HT-29 (cell line): ENCODE results near the gene DIPK1A. TPM values are rescaled to one million over a fixed set of nuclear protein-coding genes. Genes with fewer than 3 reads are reported as not detected.
A peak's percentile ranks its signal among the peaks of the same experiment; 100 is the strongest.

Experiments used
- DNase-seq: peaks from one replicate; pipeline ENCODE4 v3.0.0-alpha.2; 2015; ENCODE audit warnings: low spot score
- total RNA-seq: library from RNA; depleted of rRNA; stranded (reverse); fragments of >200 nt; shearing (Covaris generic); gene quantifications from 2 replicates; pipeline ENCODE4 v1.2.3, GENCODE V29; 2014

DIPK1A gene
- total RNA-seq, 1 experiment from 2014 or later = 0.38 TPM

DNA sequence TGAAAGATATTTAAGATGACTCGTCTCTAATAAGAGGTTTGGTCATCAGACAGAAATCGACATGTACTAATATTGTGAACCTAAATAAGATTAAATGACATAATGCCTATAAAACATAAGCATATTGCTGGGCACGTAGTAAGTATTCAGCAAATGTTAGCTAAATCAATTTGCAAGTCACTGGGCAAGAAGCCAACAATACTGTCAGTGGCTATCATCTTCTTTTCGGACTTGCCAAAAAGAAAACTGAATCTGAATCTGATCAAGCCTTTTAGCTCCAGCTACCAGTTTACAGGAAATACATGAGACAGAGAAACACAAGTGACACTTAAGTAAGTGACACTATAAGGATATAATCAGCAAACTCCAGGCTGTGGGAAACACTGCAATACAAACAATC, 83.5 kb downstream of the DIPK1A start:
- no peak for DNase-seq

- no peak for DNase-seq
Measured at GRCh38 chr1:92877081-92877711, 84.1 kb downstream of the DIPK1A start.

- DNase-seq = no peak
Measured at GRCh38 chr1:92876351-92876750, 84.9 kb downstream of the DIPK1A start.

DNA sequence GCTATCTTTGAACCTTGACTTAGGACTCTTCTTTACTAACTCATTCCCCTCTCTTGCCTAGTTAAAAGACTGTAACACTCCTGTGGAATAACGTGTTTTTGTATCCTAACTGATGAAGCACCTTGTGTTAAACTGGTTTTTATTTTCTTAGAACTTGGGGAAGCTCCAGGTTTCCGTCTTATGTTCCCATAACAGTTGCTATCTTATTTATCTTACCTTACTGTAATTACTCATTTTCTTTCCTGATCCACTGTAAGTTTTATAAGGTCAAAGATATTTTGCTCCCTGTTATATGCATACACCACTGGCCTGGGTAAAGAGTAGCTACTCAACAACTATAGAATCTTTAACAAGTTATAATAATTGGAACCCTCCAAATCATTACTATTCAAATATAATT, 86.3 kb downstream of the DIPK1A start:
- DNase-seq = no peak

GRCh38 chr1:92872719-92873118, 88.5 kb downstream of the DIPK1A start:
- DNase-seq = no peak

GRCh38 chr1:92870591-92870990, 90.7 kb downstream of the DIPK1A start:
- no peak for DNase-seq

DNA sequence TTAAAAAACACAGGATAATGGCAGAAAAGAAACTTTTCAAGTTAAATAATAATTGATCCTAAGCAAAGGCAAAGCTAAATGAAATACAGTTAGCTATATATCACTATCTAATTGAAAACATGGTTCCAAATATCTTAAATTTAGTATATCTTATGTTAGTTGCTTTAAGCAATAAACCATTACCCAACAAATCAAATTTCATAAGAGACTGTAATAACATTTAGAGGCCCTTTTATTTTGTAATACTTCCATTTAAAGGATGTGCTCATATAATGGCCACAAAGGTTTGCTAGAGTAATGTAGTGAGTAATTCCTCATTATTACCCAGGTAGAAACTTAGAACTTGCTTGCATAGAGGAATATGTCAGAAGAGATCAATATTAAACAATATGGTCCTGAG, 97.1 kb downstream of the DIPK1A start:
- DNase-seq = no peak

- DNase-seq = no peak
Measured at GRCh38 chr1:92862605-92863004, 98.7 kb downstream of the DIPK1A start.

DNA sequence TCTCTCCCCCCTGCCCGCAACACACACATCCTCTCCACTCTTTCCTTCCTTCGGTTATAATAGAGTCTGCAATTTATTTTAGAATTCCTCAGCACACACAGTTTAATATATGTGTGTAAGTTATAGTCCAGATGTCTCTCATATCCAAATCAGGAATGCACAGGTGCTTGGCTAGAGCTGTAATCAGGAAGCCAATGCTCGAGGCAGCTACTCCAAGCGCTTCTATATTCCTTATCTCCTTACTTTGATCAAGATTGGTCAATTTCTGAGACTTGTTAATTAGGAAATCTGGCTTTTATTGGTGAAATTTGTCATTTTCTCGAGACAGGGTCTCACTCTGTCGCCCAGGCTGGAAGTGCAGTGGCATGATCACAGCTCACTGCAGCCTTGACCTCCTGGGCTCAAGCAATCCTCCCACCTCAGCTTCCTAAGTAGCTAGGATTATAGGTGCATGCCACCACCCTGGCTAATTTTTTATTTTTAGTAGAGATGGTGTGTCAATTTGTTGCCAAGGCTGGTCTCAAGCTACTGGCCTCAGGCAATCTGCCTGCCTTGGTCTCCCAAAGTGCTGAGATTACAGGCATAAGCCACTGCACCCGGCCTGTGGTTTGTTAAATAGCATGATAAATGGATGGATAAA, 101.7 kb downstream of the DIPK1A start:
- no peak for DNase-seq

DNA sequence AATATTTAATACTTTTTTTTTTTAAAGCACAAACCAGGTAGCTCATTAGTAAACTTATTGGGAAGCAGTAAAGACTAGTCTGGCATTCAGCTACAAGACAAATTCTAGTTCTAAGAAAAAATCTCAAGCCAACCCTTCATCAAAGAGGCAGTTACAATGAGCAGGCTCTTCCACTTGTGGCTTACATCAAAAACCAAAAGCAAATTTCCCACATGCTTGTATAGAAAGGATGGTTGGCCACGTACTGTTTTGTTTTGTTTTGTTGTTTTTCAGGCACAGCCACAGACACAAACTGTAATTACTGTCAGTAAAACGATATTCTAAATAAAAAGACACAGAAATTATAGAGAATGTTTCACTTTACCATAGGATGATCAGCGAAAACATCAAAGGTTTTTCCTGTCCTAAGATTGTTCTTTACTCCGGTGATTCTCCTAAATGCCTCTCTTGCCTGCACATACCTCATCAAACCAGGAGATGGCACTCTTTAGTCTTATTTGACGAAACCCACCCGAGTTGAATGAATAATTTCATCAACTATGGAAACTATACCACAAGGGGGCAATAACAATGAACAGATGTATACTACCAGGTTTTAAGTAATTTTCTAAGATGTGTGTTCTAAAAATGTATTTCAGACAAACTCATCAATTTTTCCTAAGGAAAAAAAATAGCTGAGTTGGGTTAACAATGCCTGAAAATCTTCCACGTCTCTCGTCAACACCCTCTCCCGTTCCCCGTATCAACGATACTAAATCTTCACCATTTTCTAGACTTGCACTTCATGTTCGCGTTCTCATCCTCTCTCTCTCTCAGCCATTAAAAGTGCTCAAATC, 102.5 kb downstream of the DIPK1A start:
- DNase-seq = peak; percentile 87

GRCh38 chr1:92857817-92858216, 103.4 kb downstream of the DIPK1A start:
- DNase-seq = no peak

GRCh38 chr1:92855236-92855635, 106.0 kb downstream of the DIPK1A start:
- DNase-seq = no peak

GRCh38 chr1:92854101-92854785, 107.0 kb downstream of the DIPK1A start:
- no peak for DNase-seq

DNA sequence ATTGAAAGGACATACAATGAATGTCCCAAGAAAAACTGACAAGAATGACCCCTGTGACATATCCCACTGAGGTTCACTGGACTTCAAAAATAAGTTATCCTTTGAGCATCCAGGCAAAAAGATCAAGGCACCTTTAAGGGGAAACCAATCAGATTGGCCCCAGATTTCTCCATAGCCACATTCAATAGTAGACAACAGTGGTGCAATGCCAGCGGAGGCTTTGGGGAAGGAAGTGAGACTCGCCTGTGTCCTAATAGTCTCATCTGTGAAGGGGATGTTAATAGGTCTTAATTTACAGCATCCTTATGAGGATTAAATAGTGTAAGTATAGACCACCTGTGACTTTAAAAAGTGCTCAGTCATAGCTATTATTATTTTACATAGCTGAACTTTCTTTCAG, 108.0 kb downstream of the DIPK1A start:
- no peak for DNase-seq

DNA sequence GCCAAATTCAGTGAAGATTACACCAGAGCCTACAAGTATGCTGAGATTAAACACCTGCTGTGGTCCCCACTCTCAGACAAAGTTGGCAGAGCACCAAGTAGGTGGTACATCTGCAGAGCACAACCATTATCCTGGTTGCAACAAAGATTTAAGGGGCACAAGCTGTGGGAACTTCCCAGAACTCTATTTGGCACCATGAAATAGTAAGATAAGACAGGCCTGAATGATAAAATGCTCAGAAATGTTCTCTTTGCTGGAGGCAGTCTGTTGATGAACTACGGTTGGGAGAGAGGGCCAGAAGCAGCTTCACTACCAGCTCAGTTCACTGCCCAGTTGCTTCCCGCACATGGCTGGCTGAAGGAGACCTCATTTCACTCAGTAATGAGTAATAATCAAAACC, 109.5 kb downstream of the DIPK1A start:
- no peak for DNase-seq

DNA sequence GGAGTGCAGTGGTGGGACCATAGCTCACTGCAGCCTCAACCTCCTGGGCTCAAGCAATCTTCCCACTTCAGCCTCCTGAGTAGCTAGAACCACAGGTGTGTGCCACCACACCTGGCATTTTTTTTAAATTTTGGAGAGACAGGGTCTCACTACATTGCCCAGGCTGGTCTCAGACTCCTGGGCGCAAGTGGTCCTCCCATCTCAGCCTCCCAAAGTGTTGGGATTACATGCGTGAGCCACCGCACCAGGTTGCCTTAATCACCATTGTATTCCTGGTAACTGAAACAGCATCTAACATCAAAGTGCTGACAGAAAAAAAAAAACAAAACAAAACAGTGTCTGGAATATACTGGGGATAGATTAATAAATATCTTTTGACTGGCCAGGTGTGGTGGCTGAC, 111.2 kb downstream of the DIPK1A start:
- DNase-seq = no peak

- peak; percentile 58 for DNase-seq
Measured at GRCh38 chr1:92848201-92848600, 113.1 kb downstream of the DIPK1A start.

DNA sequence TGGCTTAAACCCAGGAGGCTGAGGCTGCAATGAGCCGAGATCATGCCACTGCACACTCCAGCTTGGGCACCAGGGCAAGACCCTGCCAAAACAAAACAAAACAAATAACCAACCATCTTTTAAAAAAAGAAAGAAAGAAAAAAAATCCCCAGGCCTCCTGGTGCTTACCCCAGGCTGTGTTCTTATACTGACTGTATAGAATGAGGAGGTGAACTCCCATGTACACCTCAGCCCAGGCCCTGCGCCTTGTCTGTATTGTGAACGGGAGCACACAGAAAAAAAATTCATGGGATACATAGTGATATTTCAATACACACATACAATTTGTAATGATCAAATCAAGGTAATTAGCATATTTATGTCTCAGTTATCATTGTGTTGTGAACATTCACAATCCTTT, 115.4 kb downstream of the DIPK1A start:
- no peak for DNase-seq

- DNase-seq = no peak
Measured at GRCh38 chr1:92844439-92844838, 116.8 kb downstream of the DIPK1A start.

DNA sequence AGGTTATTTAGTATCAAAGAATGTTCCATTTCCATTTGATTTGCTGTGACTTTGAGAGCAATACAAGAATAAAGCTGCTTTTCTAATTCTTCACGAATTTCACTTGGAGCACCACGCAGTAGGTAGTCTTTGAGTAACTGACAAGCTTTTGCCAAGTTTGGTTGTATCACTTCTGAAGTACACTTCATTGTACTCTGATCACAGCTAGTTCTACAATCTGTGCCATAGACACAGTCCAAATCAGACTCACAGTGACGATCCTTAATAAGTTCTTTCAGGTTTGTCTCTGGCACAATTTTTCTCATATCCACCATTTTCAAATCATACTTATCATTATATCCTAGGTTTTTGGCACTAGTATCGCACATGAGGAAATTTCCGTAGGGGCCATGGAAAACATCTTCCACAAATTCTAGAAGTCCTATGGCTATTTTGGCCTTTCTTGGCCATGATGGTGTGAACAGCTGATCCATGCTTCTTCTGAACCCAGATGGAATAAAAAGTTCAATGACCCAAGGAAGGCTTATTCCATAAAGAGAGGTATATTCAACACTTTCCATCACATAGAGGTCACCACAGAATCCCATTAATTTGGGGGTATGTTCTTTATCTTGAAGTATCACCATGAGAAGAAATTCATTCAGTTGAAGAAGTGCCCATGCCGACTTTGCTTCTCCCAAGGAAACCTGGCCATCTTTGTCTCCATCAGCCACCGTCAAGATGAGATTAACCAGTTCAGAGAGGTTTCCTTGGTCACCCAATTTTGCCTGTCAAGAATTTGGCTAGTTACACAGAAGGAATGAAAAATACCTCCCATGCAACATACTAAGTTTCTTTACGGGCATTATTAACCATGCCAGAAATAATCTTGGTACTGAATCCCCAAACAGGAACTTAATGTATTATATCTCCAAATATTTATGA, 117.6 kb downstream of the DIPK1A start:
- DNase-seq = no peak

- no peak for DNase-seq
Measured at GRCh38 chr1:92843046-92843423, 118.2 kb downstream of the DIPK1A start.
